Mammary epithelial cell (primary cell): ENCODE results near the gene EEFSEC.

Experiments used
- EZH2 ChIP-seq: IDR thresholded peaks from 2 replicates; pipeline ENCODE4 v1.6.1; 2012; ENCODE audit warnings: low read length, inconsistent platforms, borderline replicate concordance
- TF ChIP-seq, protein P1 (sequence below), 2 donors: IDR thresholded peaks in 1 of 2; conservative IDR thresholded peaks in 1 of 2; 2 replicates each; pipeline ENCODE4 v1.5.1; 2011 to 2012; ENCODE audit warnings: inconsistent platforms in 2 of 2, low read length in 2 of 2, mild to moderate bottlenecking in 2 of 2, control low read depth in 1 of 2, low read depth in 1 of 2; ENCODE audit not compliant: insufficient read depth in 1 of 2; ENCODE audit errors: extremely low read depth in 1 of 2

DNA sequence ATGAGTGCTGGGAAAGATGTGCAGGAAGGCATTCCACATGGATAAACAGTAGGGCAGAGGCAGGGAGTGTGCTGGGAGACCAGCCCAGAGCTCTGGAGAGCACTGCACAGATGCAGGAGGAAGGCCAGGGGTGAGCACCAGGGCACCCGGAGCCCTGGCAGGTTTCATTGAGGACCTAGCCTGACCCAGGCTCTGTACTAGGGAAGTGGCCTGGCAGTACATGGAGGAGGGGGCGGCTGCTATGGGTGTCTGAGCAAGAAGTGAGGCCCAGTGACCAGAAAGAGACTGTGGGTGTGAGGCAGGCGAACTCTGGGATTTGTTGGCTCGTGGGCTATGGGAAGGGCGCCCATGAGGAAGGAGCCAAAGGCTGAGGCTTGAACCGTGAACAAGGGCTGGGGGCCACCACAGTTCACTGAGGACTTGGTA lies 174.3 kb downstream of the EEFSEC start:
- TF ChIP-seq, protein P1, sequence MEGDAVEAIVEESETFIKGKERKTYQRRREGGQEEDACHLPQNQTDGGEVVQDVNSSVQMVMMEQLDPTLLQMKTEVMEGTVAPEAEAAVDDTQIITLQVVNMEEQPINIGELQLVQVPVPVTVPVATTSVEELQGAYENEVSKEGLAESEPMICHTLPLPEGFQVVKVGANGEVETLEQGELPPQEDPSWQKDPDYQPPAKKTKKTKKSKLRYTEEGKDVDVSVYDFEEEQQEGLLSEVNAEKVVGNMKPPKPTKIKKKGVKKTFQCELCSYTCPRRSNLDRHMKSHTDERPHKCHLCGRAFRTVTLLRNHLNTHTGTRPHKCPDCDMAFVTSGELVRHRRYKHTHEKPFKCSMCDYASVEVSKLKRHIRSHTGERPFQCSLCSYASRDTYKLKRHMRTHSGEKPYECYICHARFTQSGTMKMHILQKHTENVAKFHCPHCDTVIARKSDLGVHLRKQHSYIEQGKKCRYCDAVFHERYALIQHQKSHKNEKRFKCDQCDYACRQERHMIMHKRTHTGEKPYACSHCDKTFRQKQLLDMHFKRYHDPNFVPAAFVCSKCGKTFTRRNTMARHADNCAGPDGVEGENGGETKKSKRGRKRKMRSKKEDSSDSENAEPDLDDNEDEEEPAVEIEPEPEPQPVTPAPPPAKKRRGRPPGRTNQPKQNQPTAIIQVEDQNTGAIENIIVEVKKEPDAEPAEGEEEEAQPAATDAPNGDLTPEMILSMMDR (conservative IDR thresholded peaks at IDR 0.05 in 1 of 2, IDR thresholded peaks at IDR 0.05 in 1 of 2; ENCODE audit: extremely low read depth in 1 of 2, insufficient read depth in 1 of 2, low read depth in 1 of 2, low read length in 2 of 2): no peak
- TF ChIP-seq EZH2: no peak
